ENCODE measurements around the gene KTI12.
A peak's percentile ranks its signal among the peaks of the same experiment; 100 is the strongest.

KTI12 gene

GRCh38 chr1:52056937-52057231 is 23.3 kb upstream of the KTI12 start:
- H3K27me3 ChIP-seq (ENCODE audit: insufficient read depth, poor library complexity, severe bottlenecking) = no peaks in the 10 kb centered on the region
- no peak for DNase-seq (ENCODE audit: low read depth in 1 of 2, low spot score in 1 of 2)
- peak overlapping the region; percentile 87 for H3K4me3 ChIP-seq (replicated peaks; ENCODE audit: insufficient read depth, low read length)
- no peak for TF ChIP-seq CTCF (IDR thresholded peaks at IDR 0.05; ENCODE audit: insufficient read depth, low read length)
- TF ChIP-seq GABPA (IDR thresholded peaks at IDR 0.05; ENCODE audit: low read depth) = no peak
- TF ChIP-seq REST (IDR thresholded peaks at IDR 0.05; ENCODE audit: insufficient replicate concordance, low read depth) = no peak
- no peak for TF ChIP-seq SPI1 (IDR thresholded peaks at IDR 0.05; ENCODE audit: borderline replicate concordance, low read depth)
- TF ChIP-seq POLR2AphosphoS5 (IDR thresholded peaks at IDR 0.05; ENCODE audit: low read depth) = no peak
- peak overlapping the region; percentile 98 for H3K27ac ChIP-seq (replicated peaks)

- peak; percentile 89 to 98 for DNase-seq (ENCODE audit: low read depth in 1 of 2, low spot score in 1 of 2)
- H3K27me3 ChIP-seq (ENCODE audit: insufficient read depth, poor library complexity, severe bottlenecking) = no peaks in the 10 kb centered on the region
- TF ChIP-seq REST (IDR thresholded peaks at IDR 0.05; ENCODE audit: insufficient replicate concordance, low read depth) (no peak), GABPA (IDR thresholded peaks at IDR 0.05; ENCODE audit: low read depth) (no peak), SPI1 (IDR thresholded peaks at IDR 0.05; ENCODE audit: borderline replicate concordance, low read depth) (peak; percentile 23; the same call in 1 of the 2 replicates), POLR2AphosphoS5 (IDR thresholded peaks at IDR 0.05; ENCODE audit: low read depth) (peak; percentile 86)
These were observed 22.7 kb upstream of the KTI12 start, which contains the start of gene BTF3L4 for GRCh38 chr1:52056163-52056936. Gene BTF3L4, plus strand, starts transcription at chr1:52056295. Its CDS starts 3,553 bp downstream, at chr1:52059848.

GRCh38 chr1:52055866-52056162 is 22.2 kb upstream of the KTI12 start:
- H3K27me3 ChIP-seq (ENCODE audit: insufficient read depth, poor library complexity, severe bottlenecking) = no peaks in the 10 kb centered on the region
- no peak for DNase-seq (ENCODE audit: low read depth in 1 of 2, low spot score in 1 of 2)
- H3K27ac ChIP-seq (replicated peaks) = peak overlapping the region; percentile 98
- TF ChIP-seq REST (IDR thresholded peaks at IDR 0.05; ENCODE audit: insufficient replicate concordance, low read depth) = no peak
- TF ChIP-seq POLR2AphosphoS5 (IDR thresholded peaks at IDR 0.05; ENCODE audit: low read depth) = no peak
- no peak for TF ChIP-seq GABPA (IDR thresholded peaks at IDR 0.05; ENCODE audit: low read depth)
- TF ChIP-seq CTCF (IDR thresholded peaks at IDR 0.05; ENCODE audit: insufficient read depth, low read length) = no peak
- no peak for TF ChIP-seq SPI1 (IDR thresholded peaks at IDR 0.05; ENCODE audit: borderline replicate concordance, low read depth)
- H3K4me3 ChIP-seq (replicated peaks; ENCODE audit: insufficient read depth, low read length) = peak overlapping the region; percentile 87

More at GRCh38 chr1:52056163-52056936, 22.7 kb upstream of the KTI12 start, which contains the start of gene BTF3L4:
- Histone ChIP-seq H3K4me3 (replicated peaks; ENCODE audit: insufficient read depth, low read length) (peak within 1 kb of the TSS; percentile 87), H3K27ac (replicated peaks) (peak within 1 kb of the TSS; percentile 98)
